Sciatic nerve (tissue), 2 donors: Measurements from ENCODE around the gene C14orf180. TPM values are rescaled to one million over a fixed set of nuclear protein-coding genes. Genes with fewer than 3 reads are reported as not detected.

Experiments used
- ATAC-seq: fragments of 200-7000 bp; cut with Tn5 transposase; one replicate; pipeline ENCODE4 v1.9.1; 2020; ENCODE audit warnings: mild to moderate bottlenecking, moderate library complexity
- DNase-seq: peaks from one replicate; pipeline ENCODE4 v3.0.0-alpha.2; 2020; ENCODE audit warnings: low spot score
- intact Hi-C: fragments of 100-400 bp; cut with DNase I; formaldehyde crosslinking; loops from one replicate; pipeline ENCODE4 v1.14.2; 2022
- total RNA-seq: library from RNA; stranded (reverse); fragmentation: NEBNext Ultra II Directional; extraction: Animal tissue kit (Norgen Biotek cat#: 25700); gene quantifications from one replicate; pipeline ENCODE4 v1.2.1, GENCODE V29; 2021
- donor health status: DM: no; HTN: no; CAD: no.
- donor health status: DM: no; HTN: no; CAD: no.

The C14orf180 gene
- total RNA-seq, 1 donor from 2014 or later, result 4.7 TPM

GRCh38 chr14:104559028-104559803 is 20.3 kb upstream of the C14orf180 start:
- ATAC-seq, result no peak
- no peak for DNase-seq
- intact Hi-C loops, result no loop called here

GRCh38 chr14:104559804-104560585 is 19.6 kb upstream of the C14orf180 start:
- ATAC-seq (no peak), DNase-seq (no peak)
- intact Hi-C loops, result loop anchor here (10.0 kb wide), 1 partner anchor 485 kb away; no protein-coding TSS in a partner anchor

GRCh38 chr14:104560586-104560945 is 19.0 kb upstream of the C14orf180 start:
- intact Hi-C loops, result loop anchor here (10.0 kb wide), 1 partner anchor 486 kb away; no protein-coding TSS in a partner anchor
- DNase-seq (no peak), ATAC-seq (no peak)

- DNase-seq (no peak), ATAC-seq (no peak)
- intact Hi-C loops, result loop anchor here (10.0 kb wide), 1 partner anchor 486 kb away; no protein-coding TSS in a partner anchor
Measured at GRCh38 chr14:104561124-104561557, 18.4 kb upstream of the C14orf180 start.

- ATAC-seq (no peak), DNase-seq (no peak)
- intact Hi-C loops, result loop anchor here (10.0 kb wide), 1 partner anchor 487 kb away; no protein-coding TSS in a partner anchor
Measured at GRCh38 chr14:104561632-104562495, 17.7 kb upstream of the C14orf180 start.

GRCh38 chr14:104562606-104563005 is 17.0 kb upstream of the C14orf180 start:
- DNase-seq (no peak), ATAC-seq (no peak)
- intact Hi-C loops, result loop anchor here (10.0 kb wide), 1 partner anchor 488 kb away; no protein-coding TSS in a partner anchor

- ATAC-seq, result no peak
Measured at GRCh38 chr14:104563191-104563741, 16.3 kb upstream of the C14orf180 start.

GRCh38 chr14:104563742-104564615 is 15.6 kb upstream of the C14orf180 start:
- DNase-seq (peak; percentile 85), ATAC-seq (peak; percentile 76)
- intact Hi-C loops, result loop anchor here (2.0 to 10.0 kb wide), 2 partner anchors 427 to 489 kb away; no protein-coding TSS in a partner anchor

More at GRCh38 chr14:104563191-104563741, 16.3 kb upstream of the C14orf180 start:
- intact Hi-C loops, result loop anchor here (10.0 kb wide), 1 partner anchor 488 kb away; no protein-coding TSS in a partner anchor
- no peak for DNase-seq

GRCh38 chr14:104564744-104565679 is 14.6 kb upstream of the C14orf180 start:
- intact Hi-C loops, result loop anchor here (2.0 to 10.0 kb wide), 2 partner anchors 428 to 490 kb away; no protein-coding TSS in a partner anchor
- ATAC-seq (no peak), DNase-seq (no peak)

GRCh38 chr14:104567141-104567956 is 12.2 kb upstream of the C14orf180 start:
- ATAC-seq, result no peak
- intact Hi-C loops, result loop anchor here (10.0 kb wide), 1 partner anchor 493 kb away; no protein-coding TSS in a partner anchor
- DNase-seq, result no peak

- intact Hi-C loops, result loop anchor here (10.0 kb wide), 1 partner anchor 493 kb away; no protein-coding TSS in a partner anchor
- no peak for DNase-seq
- no peak for ATAC-seq
Measured at GRCh38 chr14:104567957-104568225, 11.7 kb upstream of the C14orf180 start.

GRCh38 chr14:104568620-104569019 is 10.9 kb upstream of the C14orf180 start:
- ATAC-seq (no peak), DNase-seq (no peak)
- intact Hi-C loops, result loop anchor here (10.0 kb wide), 1 partner anchor 494 kb away; no protein-coding TSS in a partner anchor

GRCh38 chr14:104569435-104569834 is 10.1 kb upstream of the C14orf180 start:
- ATAC-seq (no peak), DNase-seq (no peak)
- intact Hi-C loops, result loop anchor here (10.0 kb wide), 1 partner anchor 495 kb away; no protein-coding TSS in a partner anchor

- ATAC-seq, result no peak
- intact Hi-C loops, result no loop called here
- DNase-seq, result no peak
Measured at GRCh38 chr14:104571246-104571645, 8.3 kb upstream of the C14orf180 start.

GRCh38 chr14:104572024-104572626 is 7.4 kb upstream of the C14orf180 start:
- intact Hi-C loops, result no loop called here
- no peak for DNase-seq
- no peak for ATAC-seq
